NK-92 treated with Interleukin-12 subunit alpha and Interleukin-12 subunit beta, amount 100 ng/mL, for 24 hours (cell line): Measurements from ENCODE around the gene HSD17B11.
A peak's percentile ranks its signal among the peaks of the same experiment; 100 is the strongest.
"Not testable (repeated sequence)": the region's sequence is repeated elsewhere in the genome, so short reads cannot be mapped to it uniquely, and the experiment has no call there.

ENCODE experiments used
- DNase-seq: peaks from one replicate; lab custom pipeline; 2025; lab: John Stamatoyannopoulos, UW

HSD17B11 gene, protein sequence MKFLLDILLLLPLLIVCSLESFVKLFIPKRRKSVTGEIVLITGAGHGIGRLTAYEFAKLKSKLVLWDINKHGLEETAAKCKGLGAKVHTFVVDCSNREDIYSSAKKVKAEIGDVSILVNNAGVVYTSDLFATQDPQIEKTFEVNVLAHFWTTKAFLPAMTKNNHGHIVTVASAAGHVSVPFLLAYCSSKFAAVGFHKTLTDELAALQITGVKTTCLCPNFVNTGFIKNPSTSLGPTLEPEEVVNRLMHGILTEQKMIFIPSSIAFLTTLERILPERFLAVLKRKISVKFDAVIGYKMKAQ

DNA sequence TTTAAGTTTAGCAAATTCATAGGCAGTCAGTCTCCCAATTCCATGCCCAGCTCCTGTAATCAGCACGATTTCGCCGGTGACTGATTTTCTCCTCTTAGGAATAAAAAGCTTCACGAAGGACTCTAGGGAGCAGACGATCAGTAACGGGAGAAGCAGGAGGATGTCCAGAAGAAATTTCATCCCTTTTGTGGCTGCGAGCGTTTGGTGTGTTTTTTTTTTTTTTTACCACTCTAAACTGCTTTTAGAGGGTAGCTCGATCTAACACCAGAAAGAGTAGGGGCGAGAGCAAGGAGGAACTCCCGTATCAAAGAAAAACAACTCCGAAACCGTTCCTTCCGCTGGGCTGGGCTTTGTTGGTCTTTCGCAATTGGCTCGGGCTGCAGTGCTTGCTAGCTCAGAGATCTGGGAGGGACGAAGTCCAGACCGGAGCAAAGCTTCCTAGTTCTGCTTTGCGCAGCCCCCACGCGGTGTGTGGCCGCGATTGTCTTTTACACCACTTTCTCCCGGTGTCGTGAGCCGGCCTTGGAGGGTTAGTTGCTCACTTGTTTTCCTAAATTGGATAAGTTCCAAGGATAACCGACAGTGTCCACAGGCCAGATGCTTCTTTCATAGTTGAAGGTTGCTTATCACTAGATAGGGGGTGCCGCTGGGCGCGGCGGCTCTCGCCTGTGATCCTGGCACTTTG, at the start of gene HSD17B11:
TSS of gene HSD17B11 (minus strand) at position 298 of the 685 bp plus-strand sequence. CDS start at position 180, 118 bp downstream.
- DNase-seq: peak; percentile 31

DNA sequence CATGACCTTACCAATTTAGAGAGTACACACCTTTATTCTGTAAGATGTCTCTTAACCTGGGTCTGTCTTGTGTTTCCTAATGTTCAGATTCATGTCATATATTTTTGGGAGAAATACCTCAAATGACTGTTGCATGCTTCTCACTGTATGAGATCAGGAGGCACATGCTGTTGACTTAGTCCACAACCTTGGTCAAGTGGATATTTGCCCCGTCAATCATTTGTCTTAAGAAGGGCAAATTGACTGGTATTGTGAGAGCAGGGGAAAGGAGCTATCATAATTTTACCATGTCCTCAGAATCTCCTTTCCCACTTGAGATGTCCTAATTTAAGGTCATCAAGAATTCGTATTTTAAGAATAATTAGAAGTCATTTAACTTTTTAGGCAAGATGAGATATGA, 42.4 kb upstream of the HSD17B11 start:
- DNase-seq: no peak

DNA sequence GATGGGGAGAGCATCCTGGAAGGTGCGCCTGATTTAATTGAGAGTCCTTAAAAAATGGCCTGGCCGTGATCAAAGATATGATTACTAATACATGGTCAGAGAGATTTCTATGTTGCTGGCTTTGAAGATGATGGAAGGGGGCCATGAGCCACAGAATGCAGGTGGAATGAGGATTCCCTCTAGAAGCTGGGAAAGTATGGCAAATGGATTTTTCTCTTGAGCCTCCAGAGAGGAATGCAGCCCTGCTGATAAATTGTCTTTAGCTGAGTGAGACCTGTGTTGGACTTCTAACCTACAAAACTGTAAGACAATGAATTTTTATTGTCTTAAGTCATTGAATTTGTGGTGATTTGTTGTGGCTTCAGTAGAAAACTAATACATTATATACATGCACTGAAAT, 39.0 kb upstream of the HSD17B11 start:
- DNase-seq: no peak

DNA sequence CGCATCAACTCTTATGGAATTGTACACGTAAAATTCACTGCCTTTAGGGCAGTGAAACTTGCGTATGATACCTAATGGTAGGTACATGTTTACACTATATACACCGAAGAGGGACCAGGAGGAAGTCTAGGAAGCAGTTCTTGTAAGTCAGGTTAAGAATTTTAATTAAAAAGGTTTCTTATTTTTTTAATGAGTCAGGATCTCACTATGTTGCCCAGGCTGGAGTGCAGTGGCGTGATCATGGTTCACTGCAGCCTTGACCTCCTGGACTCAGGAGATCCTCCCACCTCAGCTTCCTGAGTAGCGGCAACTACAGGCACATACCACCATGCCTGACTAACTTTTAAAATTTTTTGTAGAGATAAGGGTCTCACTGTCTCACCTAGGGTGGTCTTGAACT, 38.0 kb upstream of the HSD17B11 start:
- no peak for DNase-seq

DNA sequence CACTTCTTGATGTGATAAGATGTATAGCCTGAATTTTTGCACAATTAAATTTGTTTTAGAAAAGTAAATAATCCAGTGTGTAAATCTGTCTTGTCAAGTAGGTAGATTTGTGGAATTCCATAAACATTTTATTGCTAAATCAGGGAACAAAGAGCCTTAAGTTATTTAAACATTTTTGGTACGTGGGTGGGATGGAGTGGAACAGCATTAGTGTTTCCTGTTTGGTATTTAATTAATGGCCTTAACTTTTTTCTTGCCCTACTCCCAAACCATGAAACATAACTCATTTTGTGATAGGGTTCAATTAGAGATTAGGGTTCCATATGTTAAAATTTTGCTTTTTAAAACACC, 36.5 kb upstream of the HSD17B11 start:
- DNase-seq: no peak

DNA sequence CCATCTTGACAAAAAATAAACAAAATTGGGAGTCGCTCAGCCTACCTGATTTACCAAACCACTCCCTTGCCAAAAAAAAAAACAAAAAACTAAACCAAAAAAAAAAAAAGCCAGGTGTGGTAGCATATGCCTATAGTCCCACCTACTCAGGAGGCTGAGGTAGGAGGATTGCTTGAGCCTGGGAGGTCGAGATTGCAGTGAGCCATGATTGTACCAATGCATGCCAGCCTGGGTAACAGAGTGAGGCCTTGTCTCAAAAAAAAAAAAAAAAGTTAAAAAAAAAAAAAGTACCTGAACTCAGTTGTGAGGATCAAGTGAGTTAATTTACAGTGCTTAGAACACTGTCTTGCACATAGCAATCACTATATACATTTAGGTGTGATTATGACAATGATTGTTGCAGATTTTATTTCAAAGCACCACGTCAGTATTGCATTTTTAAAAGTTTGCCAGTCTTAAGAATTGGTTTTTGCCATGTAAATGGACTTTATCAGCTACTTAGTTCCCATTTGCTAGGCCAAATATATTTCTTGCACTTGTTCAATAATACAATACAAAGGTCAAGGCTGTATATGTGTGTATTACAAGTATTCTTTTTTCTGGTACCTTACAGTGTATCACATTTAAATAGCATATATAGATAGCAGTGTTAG, 36.0 kb upstream of the HSD17B11 start:
- DNase-seq: no peak

DNA sequence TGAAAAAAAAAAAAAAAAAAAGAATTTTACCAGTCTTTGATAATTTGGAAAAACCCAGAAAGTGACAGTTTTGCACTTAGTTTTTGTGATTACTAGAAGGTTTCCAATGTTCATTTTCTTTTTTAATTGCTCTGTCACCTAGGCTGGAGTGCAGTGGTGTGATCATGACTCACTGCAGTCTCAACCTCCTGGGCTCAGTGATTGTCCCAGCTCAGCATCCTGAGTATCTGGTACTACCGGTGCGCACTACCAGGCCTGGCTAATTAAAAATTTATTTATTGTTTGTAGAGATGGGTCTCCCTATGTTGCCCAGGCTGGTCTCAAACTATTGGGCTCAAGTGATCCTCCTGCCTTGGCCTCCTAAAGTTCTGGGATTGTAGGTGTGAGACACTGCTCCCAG, 34.7 kb upstream of the HSD17B11 start:
- DNase-seq: no peak

DNA sequence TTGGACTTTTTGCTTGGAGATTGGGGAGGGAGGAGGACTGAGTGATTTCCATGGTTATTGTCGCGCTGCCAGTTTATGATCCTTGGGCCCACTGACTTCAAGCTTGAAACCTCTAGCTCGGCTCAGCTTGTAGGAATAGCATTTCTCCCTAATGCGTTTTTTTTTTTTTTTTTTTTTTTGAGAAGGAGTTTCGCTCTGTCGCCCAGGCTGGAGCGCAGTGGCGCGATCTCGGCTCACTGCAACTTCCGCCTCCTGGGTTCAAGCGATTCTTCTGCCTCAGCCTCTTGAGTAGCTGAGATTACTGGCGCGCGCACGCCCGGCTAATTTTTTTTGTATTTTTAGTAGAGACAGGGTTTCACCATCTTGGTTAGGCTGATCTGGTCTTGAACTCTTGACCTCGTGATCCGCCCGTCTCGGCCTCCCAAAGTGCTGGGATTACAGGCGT, 33.1 kb upstream of the HSD17B11 start:
- DNase-seq: not testable (repeated sequence)

DNA sequence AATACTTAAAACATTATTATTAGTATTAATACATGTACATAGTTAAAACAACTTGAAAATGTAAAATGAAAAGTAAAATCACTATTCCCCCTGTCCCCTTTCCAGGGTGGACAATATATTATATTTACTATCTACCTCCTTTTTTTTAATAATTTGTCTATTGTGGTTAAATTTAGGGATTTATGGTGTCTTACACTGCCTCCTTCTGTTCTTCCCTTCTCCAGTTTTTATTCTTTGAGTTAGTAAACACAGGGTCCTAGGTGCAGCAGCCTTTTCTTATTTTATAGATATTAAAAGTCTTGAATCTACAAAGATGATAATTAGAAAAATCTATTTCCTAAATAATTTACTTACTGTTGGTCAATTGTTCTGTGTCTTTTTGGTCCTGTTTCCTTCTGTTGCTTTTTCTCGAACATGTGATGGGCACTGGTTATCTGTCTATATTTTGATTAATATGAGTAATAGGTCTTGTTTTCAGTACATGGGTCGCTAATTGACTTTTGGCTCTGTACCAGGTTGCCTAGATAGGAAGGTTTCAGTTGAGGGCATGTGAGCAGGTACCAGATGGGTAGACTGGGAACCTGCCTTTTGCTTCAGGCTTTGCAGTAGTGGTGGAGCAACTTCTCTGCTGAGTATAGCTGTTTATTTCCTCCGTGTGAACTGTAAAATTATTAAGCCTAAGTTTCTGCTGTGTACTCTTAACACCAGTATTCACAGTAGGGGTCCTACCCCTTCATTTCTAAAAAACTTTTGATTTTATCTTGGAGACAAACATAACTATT, 32.5 kb upstream of the HSD17B11 start:
- no peak for DNase-seq

DNA sequence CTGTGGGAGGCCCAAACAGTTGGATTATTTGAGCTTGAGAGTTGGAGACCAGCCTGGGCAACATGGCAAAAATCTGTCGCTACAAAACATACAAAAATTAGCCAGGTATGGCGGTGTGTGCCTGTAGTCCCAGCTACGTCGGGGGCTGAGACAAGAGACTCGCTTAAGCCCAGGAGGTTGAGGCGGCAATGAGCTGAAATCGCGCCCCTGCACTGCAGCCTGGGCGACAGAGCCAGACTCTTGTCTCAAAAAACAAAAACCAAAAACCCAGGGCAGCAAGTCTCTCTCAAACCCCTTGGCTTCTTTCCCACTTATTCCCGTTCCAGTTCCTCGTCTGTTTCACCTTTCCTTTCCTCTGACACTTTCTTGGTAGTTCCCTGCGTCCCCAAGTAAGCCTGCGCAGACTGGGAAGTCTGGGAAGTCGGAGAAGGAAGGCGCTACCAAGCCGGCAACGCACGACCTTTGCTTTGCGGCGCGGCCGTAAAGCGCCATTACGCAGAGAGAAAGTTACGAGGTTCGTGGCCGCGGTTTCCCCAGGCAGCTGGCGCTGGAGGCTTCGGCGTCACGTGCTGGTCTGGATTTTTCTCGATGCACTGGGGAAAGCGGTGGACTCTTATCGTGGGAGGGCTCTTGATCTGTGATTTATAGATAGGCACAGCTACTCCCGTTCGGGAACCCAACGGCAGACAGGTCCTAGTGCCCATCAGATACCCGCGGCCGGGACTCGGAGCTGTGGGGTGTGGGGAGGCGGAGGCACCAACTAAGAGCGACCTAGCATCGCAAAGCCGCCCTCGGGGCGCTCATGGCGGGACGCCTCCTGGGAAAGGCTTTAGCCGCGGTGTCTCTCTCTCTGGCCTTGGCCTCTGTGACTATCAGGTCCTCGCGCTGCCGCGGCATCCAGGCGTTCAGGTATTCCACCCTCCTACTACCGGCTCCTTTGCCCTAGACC, 31.4 kb upstream of the HSD17B11 start, which contains the start of gene NUDT9:
TSS of gene NUDT9 (plus strand) at position 470 of the 949 bp plus-strand sequence. CDS start at position 803, 333 bp downstream.
- DNase-seq: peak; percentile 48

DNA sequence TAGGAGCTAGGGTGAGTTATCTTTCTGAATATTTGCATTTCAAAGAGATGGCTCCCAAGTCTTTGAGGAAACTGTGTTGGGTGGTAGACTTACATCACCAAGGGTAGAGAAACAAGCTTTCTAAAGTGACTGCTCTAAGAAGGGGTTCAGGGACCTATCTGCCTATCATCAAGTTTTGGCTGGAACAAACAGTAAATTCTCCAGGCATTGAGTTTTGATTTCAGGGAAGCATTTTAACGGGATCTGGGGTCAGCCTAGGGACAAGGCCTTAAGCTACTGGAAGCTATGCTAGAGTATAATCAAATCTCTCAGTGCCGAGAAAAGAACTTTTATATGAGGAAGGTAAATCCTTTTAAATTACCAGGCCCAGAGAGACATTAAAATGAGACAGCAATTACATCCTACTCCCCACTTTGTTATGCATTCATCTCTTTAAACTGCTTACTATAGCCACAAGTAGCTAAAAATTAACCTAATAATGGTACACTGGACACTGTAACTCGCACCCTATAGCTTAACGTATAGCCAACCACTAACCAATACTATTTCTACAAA, 29.4 kb upstream of the HSD17B11 start:
- no peak for DNase-seq

DNA sequence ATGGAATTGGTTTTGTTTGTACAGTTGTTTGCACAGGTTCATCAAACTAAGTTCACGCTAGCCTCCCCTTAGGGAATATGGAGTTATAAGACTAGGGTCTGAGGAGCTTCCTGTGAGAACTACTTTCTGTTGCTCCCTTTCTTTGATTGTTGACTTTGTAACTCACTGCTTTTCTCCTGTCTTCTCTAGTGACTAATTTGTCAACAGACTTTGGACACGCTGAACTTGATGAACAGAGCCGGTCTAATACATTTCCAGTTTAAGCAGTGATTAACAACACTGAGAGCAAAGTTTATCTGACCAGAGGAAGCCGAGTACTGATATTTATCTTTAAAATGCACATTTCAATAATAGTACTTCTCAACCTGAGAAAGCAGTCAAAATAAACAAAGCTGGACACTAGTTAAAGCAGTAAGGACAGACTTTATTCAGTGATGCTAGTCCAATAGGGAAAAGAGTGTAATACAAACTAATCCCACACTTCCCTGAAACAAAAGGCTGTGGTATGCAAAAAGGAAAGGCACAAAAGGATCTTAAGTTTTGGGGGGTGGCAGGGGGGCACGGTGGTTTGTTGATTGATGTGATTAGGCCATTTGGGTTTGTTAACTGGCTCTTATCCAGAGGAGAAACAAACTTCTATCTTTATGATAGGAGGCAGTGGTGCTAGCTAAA, 28.7 kb upstream of the HSD17B11 start:
- DNase-seq: no peak

DNA sequence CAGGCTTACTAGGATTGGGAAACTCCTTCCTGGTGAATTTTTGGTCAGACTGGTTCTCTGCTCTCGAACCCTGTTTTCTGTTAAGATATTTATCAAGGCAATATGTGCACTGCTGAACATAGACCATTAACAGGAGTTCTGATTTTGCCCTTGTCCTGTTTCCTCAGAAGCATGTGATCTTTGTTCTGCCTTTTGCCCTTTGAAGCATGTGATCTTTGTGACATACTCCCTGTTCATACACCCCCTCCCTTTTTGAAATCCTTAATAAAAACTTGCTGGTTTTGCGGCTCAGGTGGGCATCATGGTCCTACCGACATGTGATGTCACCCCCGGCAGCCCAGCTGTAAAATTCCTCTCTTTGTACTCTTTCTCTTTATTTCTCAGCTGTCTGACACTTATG, 27.4 kb upstream of the HSD17B11 start:
- not testable (repeated sequence) for DNase-seq

DNA sequence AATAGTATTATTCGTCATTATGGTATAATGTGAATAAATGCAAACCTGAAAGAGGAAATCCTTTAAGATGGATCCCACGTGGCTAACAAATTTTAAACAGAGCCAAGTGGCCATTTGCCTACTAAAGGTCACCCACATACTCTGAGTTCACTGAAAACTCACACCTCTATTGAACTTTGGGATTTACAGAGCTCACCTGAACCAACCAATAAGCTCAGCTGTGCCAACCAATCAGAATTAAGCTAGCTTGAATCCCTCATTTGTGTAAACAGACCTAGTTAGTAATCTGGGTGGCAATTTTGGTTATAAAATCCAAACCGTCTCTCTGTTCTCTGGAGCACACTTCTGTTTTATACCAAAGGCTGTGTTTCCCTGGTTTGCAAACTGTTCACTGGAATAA, 26.0 kb upstream of the HSD17B11 start:
- no peak for DNase-seq

DNA sequence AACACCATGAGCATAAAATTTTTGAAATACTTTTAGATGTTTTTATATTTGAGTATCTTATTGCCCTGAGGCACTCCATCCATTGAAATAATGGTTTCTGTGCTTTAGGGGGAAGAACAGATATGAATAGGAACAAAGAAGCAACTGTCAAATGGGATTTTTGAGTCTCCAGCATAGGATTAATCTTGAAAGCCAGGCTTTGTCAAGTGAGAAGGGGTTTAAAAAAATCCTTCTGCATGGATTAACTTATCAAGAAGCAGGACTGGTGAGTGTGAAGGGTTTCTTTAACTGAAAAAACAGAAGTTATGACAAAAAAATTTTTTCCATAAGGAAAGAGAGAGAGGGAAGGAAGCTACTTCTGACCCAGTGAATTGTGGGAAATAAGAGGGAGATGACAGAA, 23.8 kb upstream of the HSD17B11 start:
- DNase-seq: no peak

DNA sequence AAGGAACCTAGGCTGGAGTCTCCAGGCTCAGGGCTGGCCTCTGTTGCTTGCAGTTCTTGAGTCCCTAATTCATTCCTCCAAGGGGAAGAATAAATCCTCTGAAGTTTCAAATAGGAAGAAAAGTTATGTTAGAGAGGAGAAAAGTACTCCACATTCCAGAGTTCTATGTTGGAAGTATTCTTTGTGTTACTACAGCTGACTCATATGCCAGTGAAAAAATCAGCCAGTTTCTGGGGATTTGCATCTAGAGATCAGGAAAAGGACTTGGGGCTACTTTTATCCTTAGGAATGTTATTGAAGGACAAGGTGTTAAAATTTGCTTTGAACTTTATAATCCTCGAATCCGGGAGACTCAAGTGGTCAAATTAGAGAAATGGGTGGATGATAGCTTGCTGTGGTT, 19.7 kb upstream of the HSD17B11 start:
- no peak for DNase-seq

DNA sequence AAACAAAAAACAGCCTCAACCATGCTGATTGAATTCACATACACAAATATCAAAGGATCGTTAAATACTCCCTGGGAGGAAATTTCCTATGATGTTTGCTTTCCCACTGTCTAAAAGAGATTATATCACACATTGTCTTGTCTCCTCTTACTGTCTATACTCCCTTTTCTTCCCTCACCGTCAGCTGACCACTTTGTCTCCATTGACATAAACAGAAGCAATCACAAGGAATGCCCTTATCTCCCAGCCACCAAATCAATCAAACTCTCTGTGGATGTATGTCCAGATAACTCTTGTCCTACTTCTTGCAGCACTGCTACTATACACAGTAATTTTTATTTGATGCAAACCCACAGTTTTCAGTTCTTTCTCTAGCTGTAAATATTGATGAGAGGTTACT, 19.2 kb upstream of the HSD17B11 start:
- DNase-seq: no peak

DNA sequence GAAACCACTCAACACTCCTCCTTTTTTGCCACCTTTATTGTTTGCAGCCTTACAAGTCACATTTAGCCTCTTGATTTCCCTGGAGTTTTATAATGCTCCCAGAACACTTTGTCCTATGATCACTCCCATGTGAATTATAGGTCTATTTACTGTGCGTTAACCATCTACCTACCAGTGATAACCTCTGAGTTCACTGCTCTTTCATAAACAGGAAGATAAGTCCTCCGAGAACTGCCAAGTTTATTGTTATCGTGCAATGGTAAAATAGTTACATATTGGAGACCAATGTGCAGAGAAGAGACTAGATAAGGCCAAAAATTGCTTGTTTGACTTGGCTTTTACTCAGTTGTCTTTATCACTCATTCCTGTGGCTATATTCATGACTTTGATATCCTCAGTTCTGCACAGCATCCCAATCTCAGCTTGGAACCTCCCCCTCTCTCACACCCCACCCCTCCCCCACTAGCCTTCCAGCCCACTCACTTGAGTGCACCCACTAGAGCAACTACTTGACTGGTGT, 18.5 kb upstream of the HSD17B11 start:
- DNase-seq: no peak

DNA sequence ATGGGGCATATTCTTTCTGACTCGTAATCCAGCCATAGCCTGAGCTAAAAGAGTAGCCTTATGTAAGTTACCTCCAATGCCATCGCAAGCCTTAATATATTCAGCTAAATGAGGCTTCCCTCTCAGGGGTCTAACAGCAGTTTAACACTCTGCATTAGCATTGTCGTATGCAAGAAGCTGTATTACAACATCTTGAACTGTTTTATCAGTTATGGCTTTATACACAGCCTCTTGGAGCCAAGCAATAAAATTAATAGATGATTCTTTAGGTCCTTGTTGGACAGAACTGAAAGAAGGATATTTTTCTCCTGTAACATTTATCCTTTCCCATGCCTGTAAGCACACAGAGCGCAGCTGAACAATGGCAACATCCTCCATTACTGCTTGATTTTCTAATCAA, 15.9 kb upstream of the HSD17B11 start:
- not testable (repeated sequence) for DNase-seq

DNA sequence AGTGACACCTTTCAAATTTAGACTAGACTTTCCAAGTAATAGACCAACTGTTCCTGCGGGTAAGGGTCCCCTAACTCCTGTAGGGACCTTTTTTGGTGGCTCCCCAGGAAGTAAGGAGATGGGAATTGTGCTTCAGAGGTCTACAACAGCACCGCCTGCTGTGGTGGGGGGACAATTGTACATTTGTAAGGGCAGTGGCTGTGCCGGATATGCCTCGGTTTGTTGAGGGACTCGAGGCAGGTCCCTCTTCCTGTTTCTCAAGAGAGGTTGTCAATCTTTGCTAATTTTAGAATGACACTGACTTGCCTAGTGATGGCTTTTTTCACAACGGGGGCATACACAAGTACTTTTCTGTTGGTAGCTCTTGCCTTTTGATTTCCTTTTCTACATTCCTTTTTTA, 15.5 kb upstream of the HSD17B11 start:
- no peak for DNase-seq
